H1 (cell line): ENCODE data around the gene NTN4. TPM values are rescaled to one million over a fixed set of nuclear protein-coding genes. Genes with fewer than 3 reads are reported as not detected.

Experiments used
- ATF3 ChIP-seq: IDR thresholded peaks from 2 replicates; pipeline ENCODE4 v1.6.1; 2011; ENCODE audit warnings: low read depth, mild to moderate bottlenecking, low read length; ENCODE audit not compliant: insufficient read depth
- CEBPB ChIP-seq: IDR thresholded peaks from 2 replicates; pipeline ENCODE4 v1.6.1; 2012; ENCODE audit warnings: low read depth, low read length
- TEAD4 ChIP-seq: IDR thresholded peaks from 2 replicates; pipeline ENCODE4 v1.6.1; 2012; ENCODE audit warnings: low read depth, low read length, inconsistent platforms, mixed read lengths
- polyA plus RNA-seq, 7 experiments: library from polyadenylated mRNA; depleted of rRNA in 3 of 7; stranded (reverse) in 5 of 7; unstranded in 2 of 7; fragments of >200 nt in 5 of 7; fragments of 200-250 nt in 2 of 7; gene quantifications; 1 replicate in 5 of 7; 2 replicates in 1 of 7; 4 replicates in 1 of 7; pipeline versions ENCODE4 v1.2.1 to v1.2.3, GENCODE V29; 2011 to 2013; ENCODE audit warnings: missing spikeins in 2 of 7, mixed read lengths in 2 of 7
- total RNA-seq: library from RNA; stranded (reverse); fragmentation: NEBNext Ultra II Directional; extraction: Animal tissue kit (Norgen Biotek cat#: 25700); gene quantifications from 2 replicates; pipeline ENCODE4 v1.2.1, GENCODE V29; 2021

Gene NTN4
- total and polyA plus RNA-seq, 2 of the 8 experiments (the other 6 are each of a cell fraction or from before 2014, with no cell fraction given) = 0.74 to 1.3 TPM

- TF ChIP-seq ATF3 = no peak
- TF ChIP-seq TEAD4 = no peak
- no peak for TF ChIP-seq CEBPB
These were observed 177.5 kb downstream of the NTN4 start (continued) for GRCh38 chr12:95613021-95613420.
